G401.6 (cell line): ENCODE results near the gene S1PR3.

Experiments
- FAIRE-seq: peaks from 2 replicates; lab custom pipeline; 2012; peaks lifted over from hg19 to GRCh38; lab: Jason Lieb, UNC

Gene S1PR3

DNA sequence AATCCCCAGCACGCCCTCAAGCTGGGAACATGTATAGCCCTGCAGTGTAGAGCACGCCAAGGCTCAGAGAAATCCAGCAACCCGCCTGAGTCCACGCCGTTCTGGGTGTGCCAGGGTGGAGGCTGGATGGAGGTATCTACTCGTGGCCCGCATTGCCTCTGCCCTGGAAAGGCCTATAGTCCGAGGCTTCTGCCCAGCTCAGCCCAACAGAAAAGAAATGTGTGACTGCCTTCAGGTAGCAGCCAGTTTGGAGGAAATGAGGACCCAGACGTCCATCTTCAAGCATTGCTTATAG is 18.2 kb downstream of the S1PR3 start:
- FAIRE-seq: no peak

DNA sequence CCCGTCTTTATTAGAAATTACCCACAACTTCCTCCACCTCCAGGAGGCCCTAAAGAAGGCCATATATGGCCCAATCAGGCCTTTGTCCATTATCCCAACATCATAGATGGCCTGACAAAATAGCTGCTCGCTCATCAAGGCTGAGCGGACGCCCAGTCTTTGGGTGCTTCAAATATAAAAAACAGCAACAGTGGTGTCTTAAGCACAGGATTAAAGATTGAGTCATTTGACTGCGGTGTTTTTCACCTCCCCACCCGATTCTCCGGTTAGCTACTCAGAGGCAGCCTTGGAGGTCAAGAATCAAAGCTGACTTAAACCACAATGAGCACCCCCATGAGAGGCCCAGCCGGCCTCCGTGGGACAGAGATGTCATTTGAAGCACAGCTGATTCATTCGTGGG is 18.8 kb downstream of the S1PR3 start:
- no peak for FAIRE-seq

DNA sequence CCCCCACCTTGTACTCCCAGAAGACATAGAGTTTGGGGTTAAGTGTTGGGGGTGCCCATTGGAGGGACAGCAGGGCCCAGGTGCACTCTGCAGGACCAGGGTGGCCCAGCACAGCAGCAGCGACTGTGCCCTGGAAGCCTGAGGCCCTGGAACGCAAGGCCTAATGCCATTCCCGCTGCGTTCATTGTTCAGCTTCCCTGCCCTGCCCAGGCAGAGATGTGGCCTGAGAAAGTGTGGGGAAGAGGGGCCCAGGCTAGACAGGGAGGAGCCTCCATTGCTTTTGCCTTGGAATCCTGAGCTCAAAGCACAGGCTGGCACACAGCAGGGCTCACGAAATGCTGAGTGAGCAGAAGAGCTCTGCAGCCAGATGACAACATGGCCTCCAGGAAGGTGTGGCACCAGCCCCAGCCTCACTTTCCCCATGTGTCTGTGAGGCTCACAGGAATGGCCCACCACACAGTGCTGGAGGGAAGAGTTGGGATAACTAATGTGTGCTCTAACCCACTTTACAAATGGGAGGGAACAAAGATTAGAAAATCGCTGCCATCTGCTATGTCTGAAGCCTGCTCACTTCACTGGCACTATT is 19.4 kb downstream of the S1PR3 start:
- no peak for FAIRE-seq

DNA sequence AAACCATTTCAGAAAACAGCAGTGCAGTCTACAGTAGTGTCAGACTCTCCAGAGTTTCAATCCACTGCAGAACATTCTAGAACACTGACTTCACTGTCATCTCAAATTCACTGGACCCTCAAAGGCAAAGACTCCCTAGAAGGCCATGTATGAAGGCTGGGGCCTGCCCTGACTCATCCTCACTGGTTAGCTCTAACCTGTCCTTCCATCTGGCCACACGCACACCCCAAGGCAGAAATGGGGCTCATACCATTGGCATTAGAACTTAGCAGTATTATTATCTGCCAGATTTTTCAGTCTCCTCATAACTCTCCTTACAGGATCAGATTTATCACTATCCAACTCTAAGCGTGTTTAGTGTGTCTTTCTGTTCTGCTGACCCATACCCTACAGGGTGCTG is 20.4 kb downstream of the S1PR3 start:
- no peak for FAIRE-seq

DNA sequence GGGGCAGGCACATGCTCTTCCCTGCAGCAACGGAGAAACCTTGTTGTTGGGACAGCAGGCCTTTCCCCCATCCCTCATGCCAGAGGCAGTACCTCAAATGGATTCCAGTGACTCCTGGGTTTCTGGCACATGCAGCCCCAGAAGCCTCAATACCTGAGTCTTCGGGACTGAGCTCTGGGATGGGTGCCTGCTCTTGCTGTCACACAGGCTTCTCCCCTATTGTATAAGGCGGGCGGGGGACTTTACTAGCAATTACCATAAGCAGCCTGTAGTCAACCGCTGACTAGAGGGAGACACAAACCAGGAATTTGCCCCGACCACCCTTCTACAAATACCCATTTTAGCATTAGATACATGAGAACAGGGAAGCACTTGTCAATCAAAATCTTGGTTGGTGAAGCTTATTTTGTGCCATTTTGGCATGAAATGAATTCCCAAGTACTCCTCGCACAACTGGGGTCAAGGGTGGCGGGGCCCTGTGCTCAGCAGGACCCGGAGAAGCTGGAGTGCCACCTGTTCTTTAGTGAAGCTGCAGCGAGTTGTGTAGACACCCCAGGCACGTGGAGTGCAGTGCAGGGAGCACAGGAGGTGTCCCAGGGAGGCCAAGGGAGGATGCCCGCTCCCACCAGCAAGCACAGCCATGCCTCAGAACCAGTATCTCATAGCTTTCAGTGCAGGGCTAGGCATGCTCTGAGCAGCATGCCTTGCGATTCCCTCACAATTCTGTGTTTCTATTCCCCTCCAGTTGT is 21.2 kb downstream of the S1PR3 start:
- FAIRE-seq: no peak

DNA sequence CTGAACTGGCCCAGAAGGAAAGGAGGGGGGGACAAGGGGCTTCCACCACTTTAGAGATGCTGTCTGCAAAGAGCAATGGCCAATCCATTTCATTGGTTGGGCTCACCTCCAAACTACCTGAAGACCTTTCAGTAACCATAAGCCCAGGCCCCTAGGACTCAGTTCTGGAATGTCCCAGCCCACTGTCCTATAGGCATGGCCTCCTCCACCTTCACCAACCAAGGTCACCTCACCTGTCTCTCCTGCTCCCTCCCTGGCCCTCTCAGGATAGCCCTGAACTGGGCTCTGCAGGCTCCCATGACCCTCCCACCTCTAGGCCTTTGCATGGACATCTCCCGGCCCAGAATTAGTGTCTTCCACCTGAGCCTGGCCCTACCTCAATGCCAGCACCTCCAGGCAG is 22.4 kb downstream of the S1PR3 start:
- no peak for FAIRE-seq

DNA sequence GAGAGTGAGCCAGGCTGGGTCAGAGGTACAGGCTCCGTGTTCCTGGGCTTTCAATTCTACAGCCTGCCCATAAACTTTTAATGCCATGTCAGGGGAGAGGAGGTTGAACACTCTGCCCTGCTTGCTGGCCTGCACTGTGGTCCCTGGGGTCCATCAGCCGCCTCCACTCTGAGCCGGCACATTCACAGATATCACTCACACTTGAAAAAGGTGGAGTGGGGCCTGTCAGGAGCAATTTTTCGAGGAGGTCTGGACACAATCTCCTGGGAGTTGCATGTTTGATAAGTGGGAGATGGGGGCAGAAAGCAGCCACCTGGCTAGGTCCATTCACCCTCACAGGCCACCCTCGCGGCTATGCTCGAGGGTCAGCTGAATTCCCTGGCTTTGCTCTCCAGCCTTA is 22.9 kb downstream of the S1PR3 start:
- no peak for FAIRE-seq

DNA sequence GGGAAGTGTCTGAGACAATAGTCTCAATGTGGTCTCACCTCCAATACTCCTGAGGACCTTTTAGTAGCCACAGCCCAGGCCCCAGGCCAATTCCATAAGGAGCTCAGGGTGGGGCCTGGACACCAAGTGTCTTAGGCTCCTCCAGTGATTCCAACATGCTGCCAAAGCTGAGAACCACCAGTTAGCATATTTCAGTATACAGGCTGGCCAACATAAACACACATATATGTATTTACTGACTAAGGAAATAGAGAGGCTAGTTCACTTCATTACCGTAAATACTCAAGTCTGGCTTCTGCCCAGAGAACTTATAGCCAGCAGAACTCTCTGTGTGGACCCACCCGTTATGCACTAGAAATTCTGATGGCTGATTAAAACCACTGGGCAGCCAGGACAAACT is 24.1 kb downstream of the S1PR3 start:
- no peak for FAIRE-seq

DNA sequence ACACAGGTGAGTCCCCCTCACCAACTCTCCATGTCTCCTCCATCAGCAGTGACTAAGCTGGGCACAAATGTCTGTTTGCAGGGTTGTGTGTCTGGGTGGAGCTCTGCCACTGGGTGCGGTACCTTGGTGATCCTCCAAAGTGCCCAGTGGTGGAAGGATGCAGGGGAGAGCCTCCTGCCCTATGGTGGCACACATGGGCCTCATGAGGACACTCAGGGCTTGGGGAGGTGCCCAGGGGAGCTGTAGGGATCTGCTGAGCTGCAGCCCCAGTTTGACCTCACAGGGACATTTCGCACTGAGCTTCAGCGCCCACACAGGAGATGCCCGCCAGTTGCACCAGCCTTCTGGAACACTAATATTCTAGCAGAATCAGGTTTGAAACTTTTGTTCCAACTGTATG is 29.5 kb downstream of the S1PR3 start:
- FAIRE-seq: no peak

DNA sequence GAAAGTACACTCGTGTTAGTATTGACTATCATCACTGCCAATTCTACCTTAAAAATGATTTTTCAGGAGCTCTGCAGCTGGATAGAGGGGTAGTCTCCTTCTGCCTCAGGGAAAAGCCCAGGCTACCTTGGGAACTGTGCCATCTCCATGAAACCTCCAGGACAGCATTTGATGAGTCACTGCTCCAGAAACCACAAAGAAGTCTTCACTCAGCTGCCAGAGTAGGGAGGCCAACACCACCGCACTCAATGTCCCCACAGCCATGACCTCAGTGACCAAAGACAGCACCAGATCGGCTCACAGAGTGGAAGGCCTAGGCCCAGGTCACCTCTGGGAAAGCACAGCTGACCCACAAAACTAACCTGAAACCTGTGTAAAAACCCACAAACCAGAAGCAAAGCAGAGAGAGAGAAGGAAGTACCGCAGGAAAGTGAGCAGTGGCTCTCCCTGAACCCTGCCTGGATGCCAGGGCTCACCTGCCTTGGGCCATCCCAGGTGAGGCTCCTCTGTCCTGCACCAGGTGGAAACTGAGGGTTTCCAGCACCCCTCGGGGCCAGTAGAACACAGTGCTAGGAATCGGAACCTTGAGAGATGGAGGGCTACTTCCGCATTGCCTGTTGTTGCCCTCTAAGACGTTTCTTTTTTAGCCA is 30.0 kb downstream of the S1PR3 start:
- FAIRE-seq: no peak

DNA sequence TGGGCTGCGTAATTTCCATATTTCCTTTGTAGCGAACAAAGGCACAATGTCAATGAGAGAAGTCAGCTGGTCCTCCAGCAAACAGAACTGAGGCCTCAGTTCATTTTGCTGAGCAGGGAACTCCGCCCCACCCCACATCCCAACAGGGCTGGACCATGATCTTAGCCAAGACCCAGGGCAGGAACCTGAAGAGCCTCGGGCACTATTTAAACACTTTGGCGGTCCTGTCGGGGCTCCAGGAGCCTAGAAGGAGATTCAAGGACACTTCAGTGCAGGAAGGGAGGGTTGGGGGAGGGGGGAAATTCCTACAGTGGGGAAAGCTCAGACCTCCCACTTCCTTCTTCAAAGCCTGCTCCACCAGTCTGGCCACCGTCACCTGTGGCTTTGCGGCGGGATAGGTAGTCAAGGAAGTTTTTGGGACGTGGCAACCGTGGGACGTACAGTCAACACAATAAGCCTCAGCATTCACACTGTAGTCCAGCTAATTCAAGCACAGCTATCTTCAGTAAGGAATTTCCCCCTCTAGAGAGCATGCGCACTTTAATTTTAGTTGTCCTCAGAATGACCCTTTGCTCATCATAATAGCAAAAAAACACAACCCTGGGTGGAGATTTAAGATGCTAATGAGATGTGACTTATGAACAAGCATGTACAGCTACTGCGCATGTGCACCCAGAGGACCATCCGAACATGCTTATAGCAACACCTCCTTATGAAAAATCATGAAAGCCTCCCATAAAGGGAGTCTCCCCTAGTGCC is 30.9 kb downstream of the S1PR3 start:
- no peak for FAIRE-seq

DNA sequence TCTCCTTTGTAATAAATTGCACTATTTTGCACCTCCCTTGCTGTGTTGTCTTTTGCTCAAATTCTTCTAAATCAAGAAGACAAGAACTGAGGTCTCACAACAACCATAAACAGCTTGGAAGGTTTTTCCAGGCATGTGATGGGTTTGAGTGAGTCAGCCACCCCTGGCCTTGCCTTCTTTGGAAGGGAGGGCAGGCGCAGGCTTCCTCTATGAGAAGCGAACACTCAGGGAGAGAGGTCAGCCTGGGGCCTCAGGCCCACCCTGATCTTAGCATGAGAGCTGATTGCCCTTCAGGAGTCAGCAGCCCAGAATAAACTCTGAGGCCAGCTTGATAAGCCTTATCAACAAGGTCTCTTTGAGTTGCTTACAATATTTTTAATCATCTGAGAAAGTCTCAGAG is 31.6 kb downstream of the S1PR3 start:
- FAIRE-seq: no peak

DNA sequence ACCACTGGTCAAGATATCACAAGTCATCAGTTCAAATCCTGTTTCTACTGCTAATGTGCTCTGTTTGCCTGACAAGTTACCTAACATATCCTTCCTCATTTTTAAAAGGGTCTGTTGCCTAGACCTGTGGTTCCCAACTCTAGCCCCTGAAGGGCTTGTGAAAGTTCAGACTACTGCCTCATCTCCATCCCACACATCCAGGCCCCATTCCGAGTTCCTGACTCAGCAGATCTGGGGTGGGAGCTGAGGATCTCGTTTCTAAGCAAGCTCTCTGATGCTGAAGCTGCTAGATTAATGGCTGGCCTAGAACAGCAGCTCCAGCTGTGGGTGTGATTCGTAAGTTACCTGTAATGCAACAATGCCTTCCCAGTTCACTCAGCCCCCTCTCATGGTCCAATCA is 32.5 kb downstream of the S1PR3 start:
- no peak for FAIRE-seq

DNA sequence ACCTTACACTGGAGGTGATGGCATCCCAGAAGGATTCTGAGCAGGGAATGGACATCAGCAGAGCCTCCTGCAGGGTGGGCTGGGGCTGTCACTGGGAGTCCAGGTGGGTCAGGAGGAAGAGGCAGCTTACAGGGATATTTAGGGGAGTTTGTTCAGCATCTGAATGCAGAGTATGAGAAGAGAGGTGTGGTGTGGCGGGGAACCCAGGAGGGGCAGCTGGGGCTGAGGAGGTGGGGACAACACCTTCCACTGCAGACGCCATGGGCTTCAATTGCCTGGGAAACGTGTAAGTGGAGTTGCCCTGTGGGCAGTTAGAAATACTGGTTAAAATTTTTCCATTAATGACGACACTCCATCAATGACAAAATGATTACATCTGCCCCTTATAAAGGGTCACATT is 33.5 kb downstream of the S1PR3 start:
- no peak for FAIRE-seq

DNA sequence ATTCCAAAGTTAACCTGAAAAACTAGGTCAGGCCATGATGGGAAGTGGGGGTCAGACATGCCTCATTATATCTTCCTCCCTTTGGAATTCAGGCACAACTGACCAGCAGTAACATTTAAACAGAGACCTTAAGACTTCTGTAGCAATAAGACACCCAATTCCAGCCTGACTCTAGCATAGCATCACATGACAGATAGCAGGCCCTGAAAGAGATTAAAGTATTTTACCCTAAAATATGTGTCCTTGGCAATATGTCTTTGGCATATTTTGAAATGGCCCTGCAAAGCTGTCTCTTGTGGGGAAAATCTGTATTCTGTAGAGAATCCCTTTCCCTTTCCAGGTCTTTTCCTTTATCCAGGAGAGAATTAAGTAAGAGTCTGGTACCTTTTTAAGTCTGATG is 34.3 kb downstream of the S1PR3 start:
- FAIRE-seq: no peak

DNA sequence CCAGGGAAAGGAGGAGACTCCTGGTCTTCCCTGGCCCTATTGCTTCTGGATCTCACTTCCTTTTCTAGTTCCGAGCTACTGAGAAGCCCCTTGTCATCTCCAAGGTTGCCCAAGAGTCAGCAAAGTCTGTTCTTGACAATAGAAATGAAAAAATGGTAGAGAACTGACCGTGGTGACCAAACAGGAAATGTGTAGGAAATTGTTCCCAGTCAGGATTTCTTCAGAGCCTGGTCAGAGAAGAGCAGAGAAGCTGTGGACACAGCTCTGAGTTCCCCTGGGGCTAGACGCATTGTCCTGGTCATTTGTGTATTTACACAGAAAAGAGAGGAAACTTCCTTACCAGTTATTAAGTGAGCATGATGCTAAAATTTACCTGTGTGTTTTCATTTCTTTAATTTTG is 35.6 kb downstream of the S1PR3 start:
- no peak for FAIRE-seq

DNA sequence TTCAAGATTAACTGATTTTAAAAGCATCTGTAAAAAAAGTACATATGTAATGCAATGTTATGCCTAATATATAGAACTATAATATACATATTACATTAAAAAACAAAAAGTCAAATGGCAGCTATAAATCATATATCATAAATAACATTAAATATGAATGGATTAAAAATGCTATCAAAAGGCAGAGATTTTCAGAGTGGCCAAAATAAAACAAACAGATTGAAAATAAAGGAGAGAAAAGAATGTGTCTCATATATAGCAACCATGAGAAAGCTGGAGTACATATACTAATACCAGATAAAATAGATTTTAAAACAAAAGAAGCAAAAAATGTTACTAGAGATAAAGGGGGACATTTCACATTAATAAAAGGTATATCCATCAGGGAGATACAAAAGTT is 38.5 kb downstream of the S1PR3 start:
- FAIRE-seq: no peak

DNA sequence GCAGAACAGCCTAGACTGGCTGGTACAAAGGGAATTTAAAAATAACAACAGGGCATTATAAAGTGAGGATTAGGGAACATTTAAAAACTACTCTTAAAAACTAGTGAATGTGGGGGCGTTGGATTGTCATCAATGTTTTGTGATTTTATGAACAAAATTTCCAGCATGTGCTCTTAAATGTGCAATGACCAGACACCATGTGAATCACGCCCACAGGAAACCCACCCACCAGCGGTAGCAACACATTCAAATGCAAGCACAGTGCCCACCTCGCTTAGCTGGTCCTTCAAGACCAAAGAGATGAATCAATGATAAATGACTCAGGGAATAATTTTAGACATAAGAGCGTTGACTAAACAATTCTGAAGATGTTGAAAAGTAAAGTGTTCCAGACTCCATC is 40.9 kb downstream of the S1PR3 start:
- no peak for FAIRE-seq

DNA sequence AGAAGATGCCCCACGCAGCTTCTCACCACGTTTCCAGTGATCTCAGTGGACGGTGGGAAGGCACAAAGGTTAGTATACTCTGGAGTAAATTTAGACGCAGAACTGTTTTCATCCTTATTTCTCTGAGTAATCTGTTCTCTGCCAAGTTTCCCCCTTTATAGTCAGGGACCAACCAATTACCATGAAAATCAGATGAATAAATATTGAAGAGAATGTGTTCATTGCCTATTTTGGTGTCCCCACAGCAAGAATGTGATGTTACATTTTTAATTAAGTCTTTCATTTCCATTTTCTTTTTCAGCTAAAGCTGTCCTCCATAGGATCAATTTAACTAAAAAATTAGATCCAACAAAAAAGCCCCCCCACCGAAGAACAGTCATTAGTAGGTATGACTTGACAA is 41.4 kb downstream of the S1PR3 start:
- FAIRE-seq: no peak

DNA sequence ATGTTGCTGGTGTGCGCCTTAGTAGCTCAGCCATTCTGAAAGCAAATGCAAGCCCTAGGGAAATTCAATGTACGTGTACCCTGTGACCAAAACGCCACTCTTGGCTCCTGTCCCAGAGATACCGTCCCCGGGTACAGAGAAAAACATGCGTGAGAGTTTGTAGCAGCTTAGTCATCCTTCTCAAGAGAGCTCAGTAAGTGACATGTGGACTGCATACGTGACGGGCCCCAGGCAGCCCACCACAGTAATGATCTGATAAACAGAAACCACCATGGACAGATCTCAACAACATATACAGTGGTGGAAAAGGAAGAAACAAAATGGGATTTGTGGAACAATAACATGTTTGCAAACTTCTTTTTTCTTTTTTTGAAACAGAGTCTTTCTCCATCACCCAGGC is 45.1 kb downstream of the S1PR3 start:
- FAIRE-seq: no peak

DNA sequence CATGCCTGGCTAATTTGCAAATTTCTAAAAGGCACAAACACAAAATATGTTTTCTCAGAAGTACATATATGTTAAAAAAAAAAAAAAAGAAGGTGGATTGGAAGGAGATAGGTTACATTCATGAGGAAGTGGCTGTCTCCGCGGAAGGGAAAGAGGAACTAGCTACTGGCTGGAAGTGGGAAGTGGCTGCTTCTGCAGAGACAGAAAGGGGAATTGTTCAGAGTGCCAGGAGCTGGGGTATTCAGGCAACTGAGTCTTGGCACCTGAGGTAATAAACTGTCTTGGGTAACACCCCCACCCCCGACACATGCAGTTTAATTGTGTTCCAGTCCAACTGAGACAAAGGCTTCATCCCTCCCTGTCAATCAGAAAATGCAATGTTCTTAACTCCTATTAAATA is 45.6 kb downstream of the S1PR3 start:
- FAIRE-seq: no peak

DNA sequence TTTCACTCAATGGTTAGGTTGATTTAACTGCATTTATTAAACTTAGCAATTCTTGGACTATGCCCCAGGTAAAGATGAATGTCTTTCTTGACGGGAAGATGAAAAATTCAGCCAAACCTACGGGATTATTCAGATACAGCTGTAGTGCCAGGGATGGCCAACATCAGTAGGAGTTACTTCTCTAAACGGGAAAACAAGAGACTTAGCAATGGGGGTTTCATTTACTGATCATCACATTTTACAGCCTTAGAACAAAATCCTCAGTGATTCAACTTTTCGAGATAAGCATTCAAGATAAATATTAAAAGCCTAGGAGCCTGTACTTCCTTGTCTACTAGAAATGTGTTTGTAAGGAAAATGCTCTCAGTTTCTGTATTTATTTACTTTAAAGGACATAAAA is 46.1 kb downstream of the S1PR3 start:
- FAIRE-seq: no peak

DNA sequence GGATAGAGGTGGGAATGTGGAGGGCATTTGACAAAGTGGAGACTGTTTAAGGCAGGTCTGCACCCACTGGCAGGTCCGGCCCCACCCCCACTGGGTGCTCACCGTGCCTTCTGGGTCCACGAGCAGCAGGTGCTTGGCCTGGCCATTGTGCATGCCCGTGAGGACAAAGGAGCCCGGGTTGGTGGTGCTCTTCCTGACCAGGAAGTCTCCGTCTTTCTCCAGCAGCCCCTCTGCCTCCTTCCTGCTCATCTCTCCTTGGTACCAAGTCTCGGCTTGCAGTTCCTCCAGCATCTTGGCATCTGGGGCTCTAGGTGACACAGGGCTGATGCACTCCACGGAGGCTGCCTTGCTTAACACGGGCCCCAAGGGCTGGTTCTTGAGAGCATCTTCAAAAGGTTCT is 46.6 kb downstream of the S1PR3 start:
- FAIRE-seq: no peak
